Stimulated activated effector memory CD8-positive, alpha-beta T cell treated with anti-CD3 and anti-CD28 coated beads, Interleukin-12 subunit alpha, Interleukin-12 subunit beta, amount 100 ng/mL, for 72 hours (primary cell): Measurements from ENCODE around the gene ELL2.
A peak's percentile ranks its signal among the peaks of the same experiment; 100 is the strongest.
"Not testable (repeated sequence)": the region's sequence is repeated elsewhere in the genome, so short reads cannot be mapped to it uniquely, and the experiment has no call there.

ENCODE experiments used
- ATAC-seq: fragments of 150-1000 bp; cut with Tn5 transposase; 2 replicates; pipeline ENCODE4 v1.10.0; 2021
- DNase-seq, 2 donors: peaks; one replicate each; pipeline ENCODE4 v3.0.0; 2021 to 2022; ENCODE audit warnings: low spot score in 2 of 2
- H3K27ac Mint-ChIP-seq: one replicate; pipeline ENCODE4 v1.8.0; 2022; ENCODE audit warnings: mild to moderate bottlenecking, mixed read lengths
- H3K36me3 Mint-ChIP-seq: one replicate; pipeline ENCODE4 v1.8.0; 2022; ENCODE audit warnings: mild to moderate bottlenecking, mixed read lengths
- H3K4me1 Mint-ChIP-seq: one replicate; pipeline ENCODE4 v1.8.0; 2022; ENCODE audit warnings: mixed read lengths
- H3K4me3 Mint-ChIP-seq: one replicate; pipeline ENCODE4 v1.8.0; 2022; ENCODE audit warnings: mild to moderate bottlenecking, mixed read lengths
- H3K9me3 Mint-ChIP-seq: one replicate; pipeline ENCODE4 v1.8.0; 2022; ENCODE audit warnings: mixed read lengths

ELL2 gene

DNA sequence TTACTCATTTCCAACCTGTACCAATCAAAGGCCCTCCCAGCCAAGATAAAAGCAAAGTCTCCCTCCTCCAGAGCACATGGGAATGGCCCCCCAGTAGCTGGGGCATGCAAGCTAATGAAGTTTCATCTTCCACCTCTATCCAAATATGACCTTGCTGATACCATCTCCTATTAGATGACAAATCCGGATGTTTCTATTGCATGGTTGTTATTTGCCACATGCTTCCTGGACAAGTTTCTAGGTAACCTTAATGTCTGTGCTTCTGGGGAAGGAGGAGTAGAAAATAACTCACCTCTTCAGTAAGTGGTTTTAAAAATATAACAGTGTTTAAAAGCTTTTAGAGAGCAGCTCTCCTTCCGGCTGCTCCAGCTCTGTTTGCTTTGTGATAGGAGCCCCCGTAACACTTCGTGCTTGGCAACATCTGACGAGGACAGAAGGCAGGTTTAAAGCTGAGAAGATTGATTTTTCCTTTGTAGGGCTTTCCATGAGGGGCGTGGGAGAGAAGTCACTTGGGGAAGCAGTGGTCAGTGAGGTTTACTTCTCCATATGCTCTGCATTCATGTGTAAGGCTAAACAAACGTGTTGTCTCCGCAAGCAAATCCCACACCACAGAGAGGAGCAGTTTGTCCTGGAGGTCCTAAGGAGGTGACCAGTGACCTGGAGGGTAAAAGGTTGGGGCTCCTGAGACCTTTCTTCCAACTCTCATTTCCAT is 98.8 kb downstream of the ELL2 start:
- peak overlapping the region; percentile 35 for H3K4me3 Mint-ChIP-seq
- DNase-seq = no peak
- H3K9me3 Mint-ChIP-seq = no peaks in the 10 kb centered on the region
- H3K36me3 Mint-ChIP-seq = peaks cover 11% of the 10 kb centered on the region
- peaks cover 71% of the 10 kb centered on the region for H3K4me1 Mint-ChIP-seq
- no peak for ATAC-seq
- peak overlapping the region; percentile 9 for H3K27ac Mint-ChIP-seq

DNA sequence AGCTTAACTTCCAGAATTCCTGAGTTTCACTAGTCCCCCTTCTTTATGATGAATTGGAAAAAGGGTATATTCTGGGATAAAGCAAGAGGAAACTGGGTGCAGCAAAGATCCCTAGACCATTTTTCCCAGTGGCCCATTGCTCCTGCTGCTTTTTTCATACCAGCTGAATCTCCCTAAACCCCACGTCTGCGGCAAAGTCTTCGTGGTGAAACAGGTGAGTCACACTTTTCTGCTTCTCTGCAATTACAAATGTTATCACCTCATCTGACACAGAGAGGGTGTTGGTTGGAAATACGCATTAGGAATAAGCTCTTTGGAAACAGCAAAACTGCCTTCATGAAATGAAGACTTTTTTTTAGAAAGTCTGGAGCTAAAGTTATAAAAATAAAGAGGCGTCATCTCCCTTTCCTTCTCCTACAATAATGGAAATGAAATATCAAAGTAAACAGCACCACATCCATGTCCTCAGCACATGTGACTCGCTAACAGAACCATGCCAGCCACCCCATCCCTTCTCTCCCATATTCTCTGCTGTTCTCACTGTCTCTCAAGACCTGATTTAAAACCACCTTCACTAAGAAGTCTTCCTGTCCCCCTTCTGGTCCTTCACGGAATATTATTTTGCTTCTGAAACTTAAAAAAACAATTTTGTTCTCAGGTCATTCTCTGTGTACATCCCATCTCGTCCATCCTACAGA is 99.6 kb downstream of the ELL2 start:
- Mint-ChIP-seq H3K9me3 (no peaks in the 10 kb centered on the region), H3K27ac (peak overlapping the region; percentile 9), H3K4me1 (peaks cover 66% of the 10 kb centered on the region), H3K36me3 (peaks cover 11% of the 10 kb centered on the region), H3K4me3 (peak overlapping the region; percentile 35)
- DNase-seq (no peak), ATAC-seq (peak; percentile 31)

DNA sequence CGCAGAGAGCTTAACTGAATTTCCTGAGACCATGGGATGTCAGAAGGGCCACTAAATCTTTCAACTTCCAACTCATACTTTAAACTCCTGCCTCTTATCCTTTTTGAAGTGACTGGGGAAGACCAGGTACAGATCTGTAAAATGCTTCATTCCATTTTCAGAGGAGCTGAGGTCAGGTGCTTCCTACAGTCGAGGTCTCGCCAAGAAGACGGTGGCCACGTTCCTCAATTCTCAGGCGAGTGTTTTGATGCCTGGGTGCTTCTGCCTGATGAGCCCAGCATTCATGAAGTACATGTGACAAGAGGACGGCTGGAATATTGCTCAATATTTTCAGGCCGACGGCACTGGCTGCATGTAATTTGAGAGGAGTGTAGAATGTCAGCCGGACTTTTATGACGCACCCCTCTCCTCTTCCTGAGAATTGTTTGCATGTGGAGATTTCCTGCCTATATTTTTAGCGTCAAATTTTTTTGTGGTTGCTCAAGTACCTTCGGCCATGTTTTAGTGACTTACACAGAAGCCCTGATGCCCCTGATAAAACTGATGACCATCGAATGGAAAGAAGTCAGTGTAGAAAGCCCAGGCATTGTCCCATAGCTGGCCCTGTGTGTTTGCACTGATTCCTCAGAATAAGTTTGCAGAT is 100.3 kb downstream of the ELL2 start:
- peak overlapping the region; percentile 35 for H3K4me3 Mint-ChIP-seq
- ATAC-seq = no peak
- no peaks in the 10 kb centered on the region for H3K9me3 Mint-ChIP-seq
- peaks cover 59% of the 10 kb centered on the region for H3K4me1 Mint-ChIP-seq
- H3K36me3 Mint-ChIP-seq = peaks cover 11% of the 10 kb centered on the region
- no peak for DNase-seq
- H3K27ac Mint-ChIP-seq = peak overlapping the region; percentile 9

DNA sequence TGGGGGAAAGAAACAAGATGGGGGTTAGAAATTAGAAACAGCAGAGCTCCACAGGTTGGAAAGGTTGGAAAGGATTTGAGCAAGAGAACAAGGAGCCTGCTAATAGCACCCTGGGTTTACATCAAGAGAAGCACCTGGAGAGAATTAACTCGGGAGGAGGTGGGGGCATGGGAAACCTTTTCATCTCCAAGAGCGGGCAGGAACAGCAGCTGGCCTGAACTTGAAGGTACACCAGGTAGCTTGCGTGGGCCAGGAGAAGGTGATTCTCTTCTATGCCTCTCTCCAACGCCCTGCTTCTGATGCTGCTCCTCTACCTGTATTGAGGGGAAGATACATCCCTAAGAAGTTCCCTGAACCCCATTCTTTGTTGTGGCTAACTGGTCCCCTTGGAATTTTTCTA is 102.0 kb downstream of the ELL2 start:
- H3K9me3 Mint-ChIP-seq = no peaks in the 10 kb centered on the region
- peak overlapping the region; percentile 40 for H3K4me3 Mint-ChIP-seq
- H3K27ac Mint-ChIP-seq = peak overlapping the region; percentile 33
- ATAC-seq (no peak), DNase-seq (no peak)
- peaks cover 47% of the 10 kb centered on the region for H3K4me1 Mint-ChIP-seq
- peaks cover 11% of the 10 kb centered on the region for H3K36me3 Mint-ChIP-seq

DNA sequence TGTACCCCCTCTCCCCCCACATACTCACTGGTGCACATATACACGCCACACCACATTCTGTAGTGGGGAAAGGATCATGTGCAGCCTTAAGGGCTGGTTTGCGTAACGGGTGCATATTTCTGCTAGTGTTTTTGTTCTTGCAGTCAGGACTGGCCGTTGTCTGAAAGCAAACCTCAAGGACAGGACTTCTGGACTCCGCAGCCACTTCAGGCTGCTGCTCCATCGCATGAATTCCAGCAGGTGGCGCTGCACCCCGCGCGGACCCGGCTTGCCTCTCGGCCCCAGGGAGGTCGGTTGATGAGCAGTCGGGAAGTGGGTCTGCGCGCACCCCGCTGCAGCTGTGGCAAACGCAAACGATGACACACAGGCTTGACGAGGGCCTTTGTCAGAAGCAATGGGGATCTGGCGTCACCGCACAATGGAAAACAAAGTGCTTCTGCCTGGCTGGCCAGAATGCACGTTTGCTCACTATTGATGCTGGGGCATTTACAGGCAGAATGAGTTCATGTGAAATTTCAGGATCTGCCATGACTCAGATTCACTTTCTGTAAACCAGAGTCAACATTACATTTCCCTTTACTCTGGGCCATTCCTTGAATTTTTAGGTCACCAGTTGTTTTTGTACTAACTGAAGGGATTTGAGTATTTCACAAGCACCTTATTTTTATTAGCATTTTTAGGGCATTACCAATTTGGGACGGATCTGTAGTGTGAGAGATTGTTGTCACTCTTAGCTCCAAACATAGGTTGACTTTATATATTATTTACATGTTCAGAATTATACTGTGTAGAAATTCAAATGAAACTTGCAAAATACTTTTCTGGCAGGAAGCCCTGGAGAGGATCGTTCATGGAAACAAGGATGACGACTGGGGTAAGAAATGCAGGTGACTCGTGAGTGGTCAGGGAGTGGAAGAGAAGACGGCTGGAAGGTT is 102.7 kb downstream of the ELL2 start:
- H3K9me3 Mint-ChIP-seq = no peaks in the 10 kb centered on the region
- H3K36me3 Mint-ChIP-seq = peaks cover 11% of the 10 kb centered on the region
- ATAC-seq (peak; percentile 100), DNase-seq (peak; percentile 92 to 96)
- peak overlapping the region; percentile 40 for H3K4me3 Mint-ChIP-seq
- peaks cover 47% of the 10 kb centered on the region for H3K4me1 Mint-ChIP-seq
- peak overlapping the region; percentile 33 for H3K27ac Mint-ChIP-seq

DNA sequence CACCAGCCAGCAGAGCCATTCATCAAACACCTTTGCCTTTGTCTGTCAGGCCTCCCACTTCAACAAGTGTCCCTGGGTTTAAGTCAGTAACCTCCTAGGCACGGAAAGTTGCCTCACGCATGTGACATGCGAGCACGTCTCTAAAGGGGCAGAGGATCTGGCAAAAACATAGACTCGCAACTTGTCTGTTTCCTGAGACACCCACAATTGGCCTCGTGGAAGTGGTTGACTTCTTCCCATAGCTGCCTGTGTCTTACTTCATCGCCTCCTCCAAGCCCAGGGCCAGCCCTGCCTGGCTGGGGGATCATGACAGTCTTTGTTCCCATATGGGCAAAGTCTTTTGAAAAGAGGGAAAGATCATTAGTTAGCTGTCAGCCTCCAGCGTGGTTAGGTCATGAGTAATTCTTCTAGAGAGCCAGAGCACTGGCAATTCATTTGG is 103.6 kb downstream of the ELL2 start:
- ATAC-seq (no peak), DNase-seq (no peak)
- H3K4me1 Mint-ChIP-seq = peaks cover 46% of the 10 kb centered on the region
- peak overlapping the region; percentile 33 for H3K27ac Mint-ChIP-seq
- H3K9me3 Mint-ChIP-seq = no peaks in the 10 kb centered on the region
- peak overlapping the region; percentile 40 for H3K4me3 Mint-ChIP-seq
- H3K36me3 Mint-ChIP-seq = peaks cover 11% of the 10 kb centered on the region

DNA sequence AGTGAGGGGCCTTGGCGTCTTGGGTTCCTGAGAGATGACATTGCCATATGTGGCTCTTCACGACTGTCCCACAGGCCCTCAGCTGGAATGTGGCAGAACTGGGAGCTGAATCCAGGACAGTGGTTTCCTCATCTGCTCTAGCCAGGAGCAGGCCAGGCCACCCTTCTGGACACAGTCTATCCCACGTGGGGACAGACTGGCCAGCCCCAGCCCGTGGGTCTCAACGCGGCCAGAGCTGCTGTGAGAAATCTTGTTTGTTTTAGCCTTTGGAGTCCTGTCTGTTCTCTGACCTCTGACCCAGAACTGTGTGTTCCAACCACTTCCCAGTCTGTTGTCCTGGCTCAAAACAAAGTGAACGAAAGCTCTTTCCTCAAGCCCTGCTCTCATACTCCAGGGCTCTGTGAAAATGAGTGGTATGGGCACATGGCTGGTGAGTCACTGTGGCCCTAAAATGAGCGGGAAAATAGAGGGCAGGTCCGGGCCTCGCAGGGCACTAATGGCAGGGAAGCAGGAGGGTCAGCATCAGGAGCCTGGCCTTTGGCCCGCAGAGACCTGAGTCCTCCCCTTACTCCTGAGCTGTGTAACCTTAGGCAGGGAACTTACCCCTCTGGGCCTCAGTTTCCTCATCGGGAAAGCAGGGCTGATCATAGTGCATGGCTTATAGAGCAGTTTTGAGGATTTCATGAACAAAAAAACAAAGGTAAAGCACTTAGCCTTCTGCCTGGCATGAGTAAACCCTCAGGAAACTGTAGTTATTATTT is 104.3 kb downstream of the ELL2 start:
- ATAC-seq = no peak
- H3K4me3 Mint-ChIP-seq = no peak overlapping the region
- no peak overlapping the region for H3K27ac Mint-ChIP-seq
- no peak for DNase-seq
- H3K4me1 Mint-ChIP-seq = peaks cover 39% of the 10 kb centered on the region
- H3K9me3 Mint-ChIP-seq = no peaks in the 10 kb centered on the region
- H3K36me3 Mint-ChIP-seq = peaks cover 8% of the 10 kb centered on the region

DNA sequence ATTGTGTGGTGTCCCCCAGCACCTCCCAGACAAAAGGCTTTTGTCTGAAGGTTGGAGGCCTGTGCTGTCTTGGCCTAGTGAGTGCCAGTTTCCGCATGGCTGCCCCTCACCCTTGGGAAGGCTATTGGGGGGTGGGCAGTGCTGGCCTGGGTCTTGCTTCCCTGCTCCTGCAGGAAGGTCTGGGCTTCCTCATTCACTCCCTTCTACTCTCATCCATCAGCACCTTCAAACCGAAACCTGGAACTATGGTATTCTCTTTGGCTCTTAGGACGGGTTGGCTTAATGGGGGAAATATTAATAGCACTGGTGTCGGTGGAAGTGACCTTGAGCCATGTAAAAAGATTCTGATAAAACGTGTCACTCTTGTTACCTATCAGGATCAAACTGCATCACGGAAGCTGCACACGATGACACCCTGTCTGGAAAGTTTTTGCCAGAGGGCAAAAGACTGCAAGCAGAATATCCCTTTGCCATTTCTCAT is 105.1 kb downstream of the ELL2 start:
- peaks cover 31% of the 10 kb centered on the region for H3K4me1 Mint-ChIP-seq
- DNase-seq (no peak), ATAC-seq (no peak)
- peaks cover 5% of the 10 kb centered on the region for H3K36me3 Mint-ChIP-seq
- H3K9me3 Mint-ChIP-seq = no peaks in the 10 kb centered on the region
- no peak overlapping the region for H3K27ac Mint-ChIP-seq
- H3K4me3 Mint-ChIP-seq = no peak overlapping the region

DNA sequence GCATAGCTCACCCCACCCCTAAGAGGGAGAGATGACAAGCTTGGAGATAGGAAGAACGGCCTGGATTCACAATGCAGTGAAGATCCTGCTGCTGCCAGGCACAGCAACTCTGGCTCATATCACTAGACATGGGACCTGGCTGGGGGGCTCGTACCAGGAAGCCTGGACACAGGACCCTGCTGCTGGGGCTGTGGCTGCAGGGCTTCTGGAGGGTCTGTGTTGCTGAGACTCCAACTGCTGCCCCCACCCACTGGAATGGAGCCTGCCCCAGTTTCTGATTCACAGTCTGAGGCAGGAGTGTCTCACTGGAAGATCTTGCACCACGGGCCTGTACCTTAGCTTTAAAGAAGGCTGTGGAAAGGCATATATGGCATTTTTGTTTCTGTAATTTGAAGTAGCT is 108.2 kb downstream of the ELL2 start:
- Mint-ChIP-seq H3K27ac (no peak overlapping the region), H3K4me1 (peaks cover 10% of the 10 kb centered on the region), H3K36me3 (peaks cover under 1% of the 10 kb centered on the region), H3K9me3 (no peaks in the 10 kb centered on the region), H3K4me3 (no peak overlapping the region)
- no peak for DNase-seq
- ATAC-seq = no peak

DNA sequence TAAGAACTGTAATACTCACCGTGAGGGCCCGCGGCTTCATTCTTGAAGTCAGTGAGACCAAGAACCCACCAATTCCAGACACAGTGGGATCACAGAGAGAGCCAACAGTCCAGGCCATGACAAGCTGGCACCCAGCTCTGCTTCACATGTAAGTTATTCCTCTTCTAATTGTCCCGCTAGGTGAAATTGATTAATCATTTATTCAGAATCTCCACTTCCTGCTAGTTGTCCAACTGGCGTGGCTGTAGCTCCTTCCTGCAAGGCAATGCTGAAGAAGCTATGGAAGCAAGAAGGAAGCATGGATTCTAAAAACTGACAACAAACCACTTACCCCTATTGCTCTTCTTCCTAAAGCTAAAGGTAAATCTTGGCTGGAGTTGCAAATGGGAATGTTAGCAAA is 109.1 kb downstream of the ELL2 start:
- DNase-seq (no peak), ATAC-seq (no peak)
- Mint-ChIP-seq H3K9me3 (no peaks in the 10 kb centered on the region), H3K4me3 (no peak overlapping the region), H3K36me3 (no peaks in the 10 kb centered on the region), H3K27ac (no peak overlapping the region), H3K4me1 (peaks cover 5% of the 10 kb centered on the region)

DNA sequence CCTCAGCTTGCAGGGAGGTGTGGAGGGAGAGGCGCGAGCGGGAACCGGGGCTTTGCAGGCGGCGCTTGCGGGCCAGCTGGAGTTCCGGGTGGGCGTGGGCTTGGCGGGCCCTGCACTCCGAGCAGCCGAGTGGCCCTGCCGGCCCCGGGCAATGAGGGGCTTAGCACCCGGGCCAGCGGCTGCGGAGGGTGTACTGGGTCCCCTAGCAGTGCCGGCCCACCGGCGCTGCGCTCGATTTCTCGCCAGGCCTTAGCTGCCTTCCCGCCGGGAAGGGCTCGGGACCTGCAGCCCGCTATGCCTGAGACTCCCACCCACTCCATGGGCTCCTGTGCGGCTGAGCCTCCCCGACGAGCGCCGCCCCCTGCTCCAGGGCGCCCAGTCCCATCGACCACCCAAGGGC is 110.5 kb downstream of the ELL2 start:
- DNase-seq, H3K4me1 Mint-ChIP-seq, H3K9me3 Mint-ChIP-seq, H3K27ac Mint-ChIP-seq, ATAC-seq, H3K36me3 Mint-ChIP-seq, H3K4me3 Mint-ChIP-seq: not testable (repeated sequence)

DNA sequence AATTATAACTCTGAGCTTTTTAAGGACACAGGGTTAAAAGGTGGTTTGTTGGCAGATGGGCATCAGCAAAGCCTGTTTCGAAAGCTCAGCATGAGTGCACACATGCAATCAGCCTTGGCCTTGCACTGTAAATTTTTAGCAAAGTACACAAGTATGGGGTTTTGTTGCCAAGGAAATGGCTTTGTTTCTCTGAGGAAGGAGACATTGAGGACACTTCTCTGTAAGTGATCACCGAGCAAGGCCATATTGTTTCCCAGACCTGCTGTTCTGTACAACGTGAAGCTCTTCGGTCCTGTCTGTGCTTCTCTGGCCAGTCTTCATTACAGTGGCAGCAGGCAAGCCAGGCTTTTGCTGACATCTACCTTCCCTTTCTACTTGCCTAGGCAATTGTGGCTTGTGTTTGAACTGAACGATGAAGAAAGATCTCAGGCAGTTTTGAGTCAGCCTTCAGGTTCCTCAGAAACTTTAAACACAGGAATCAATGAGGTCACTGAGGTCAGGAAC is 111.2 kb downstream of the ELL2 start:
- Mint-ChIP-seq H3K4me1 (peaks cover 5% of the 10 kb centered on the region), H3K27ac (no peak overlapping the region)
- peak; percentile 51 for ATAC-seq

DNA sequence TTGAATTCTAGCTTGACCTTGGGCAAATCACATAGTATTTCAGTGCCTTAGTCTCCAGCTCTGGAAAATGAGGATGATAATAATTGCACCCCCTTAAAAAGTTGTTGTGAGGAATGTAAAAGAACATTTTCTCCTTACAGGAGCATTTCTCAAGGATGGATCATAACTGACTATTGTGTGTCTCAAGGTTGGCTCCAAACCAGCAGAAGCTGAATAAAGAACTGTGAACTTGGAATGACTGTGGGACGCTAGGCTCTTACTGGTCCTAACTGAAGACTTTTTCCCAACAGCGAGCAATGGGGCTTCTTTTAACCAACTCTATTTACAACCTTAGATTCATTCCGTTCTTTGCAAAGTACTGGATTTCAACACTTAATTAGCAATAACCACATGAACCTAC is 113.0 kb downstream of the ELL2 start:
- no peaks in the 10 kb centered on the region for H3K36me3 Mint-ChIP-seq

More for the DNA sequence above, 111.2 kb downstream of the ELL2 start:
- Mint-ChIP-seq H3K4me3 (no peak overlapping the region), H3K9me3 (no peaks in the 10 kb centered on the region), H3K36me3 (no peaks in the 10 kb centered on the region)
- no peak for DNase-seq

DNA sequence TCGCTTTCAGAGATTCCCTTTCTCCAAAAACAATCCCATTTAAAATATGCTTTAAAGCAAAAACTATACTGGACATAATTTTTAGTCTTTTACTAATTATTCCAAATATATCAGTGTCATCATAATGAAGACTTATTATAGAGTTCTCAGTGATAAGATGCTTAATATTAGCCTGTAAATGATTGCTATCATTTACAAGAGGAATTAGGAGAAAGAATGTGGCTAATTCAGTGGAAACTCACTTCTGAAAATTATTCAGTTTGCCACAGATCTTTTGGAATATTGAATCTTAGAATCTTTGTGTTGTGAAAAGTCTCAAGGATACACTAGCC is 114.4 kb downstream of the ELL2 start:
- ATAC-seq = no peak
- Mint-ChIP-seq H3K4me1 (peaks cover 19% of the 10 kb centered on the region), H3K9me3 (no peaks in the 10 kb centered on the region), H3K4me3 (no peak overlapping the region), H3K36me3 (peaks cover 8% of the 10 kb centered on the region), H3K27ac (no peak overlapping the region)
- DNase-seq = no peak

More for the DNA sequence above, 113.0 kb downstream of the ELL2 start:
- Mint-ChIP-seq H3K4me3 (no peak overlapping the region), H3K27ac (no peak overlapping the region), H3K4me1 (peaks cover 5% of the 10 kb centered on the region), H3K9me3 (no peaks in the 10 kb centered on the region)
- ATAC-seq (no peak), DNase-seq (no peak)
